MM.1S (cell line): ENCODE results near the gene FREM1.

ENCODE experiments used
- CTCF ChIP-seq: fragments of 300-600 bp; sonication (generic); IDR thresholded peaks from 2 replicates; pipeline ENCODE4 v1.5.1; 2016; ENCODE audit warnings: antibody characterized with exemption, low read length, mixed read lengths
- EZH2 ChIP-seq: fragments of 300-600 bp; sonication (generic); optimal IDR thresholded peaks from 2 replicates; pipeline ENCODE3; 2017; ENCODE audit warnings: low read depth, mild to moderate bottlenecking, antibody characterized with exemption, low read length, mixed read lengths

GRCh38 chr9:14909961-14910805 lies at the start of gene FREM1:
- TF ChIP-seq CTCF (no peak), EZH2 (no peak)
